ENCODE results near the gene SPATA3.

Gene SPATA3

GRCh38 chr2:231039821-231040364 lies 44.0 kb downstream of the SPATA3 start:
- Histone ChIP-seq H3K9me3 (ENCODE audit: control insufficient read depth, insufficient read depth, low read depth, low read length) (no peaks in the 10 kb centered on the region), H3K4me3 (ENCODE audit: low read depth, low read length) (no peak overlapping the region), H3K36me3 (ENCODE audit: control insufficient read depth in 2 of 2, insufficient read depth in 1 of 2, low read length in 2 of 2) (peaks cover 4 to 25% of the 10 kb centered on the region in 2 experiments; a peak in 2 of 3 replicates), H3K27ac (ENCODE audit: extremely low read depth, low read depth, low read length) (no peak overlapping the region), H3K4me1 (ENCODE audit: control insufficient read depth, insufficient read depth, low read length) (no peaks in the 10 kb centered on the region; the same call in 1 of the 2 replicates)
- POLR2A ChIA-PET, result interaction anchor here (0.7 to 1.4 kb wide), 2 partner anchors 13 to 21 kb away, joined by 3 to 4 read pairs; no protein-coding TSS in a partner anchor
- CTCF ChIA-PET, result interaction anchor here (0.6 to 2.2 kb wide), 4 partner anchors 10 to 408 kb away, joined by 3 to 8 read pairs (median 4); partner anchors contain the start of gene PSMD1
- TF ChIP-seq ZNF621 (tag by site-specific recombination; IDR thresholded peaks at IDR 0.05) (no peak), ZNF510 (tag by site-specific recombination; IDR thresholded peaks at IDR 0.05; ENCODE audit: insufficient replicate concordance) (no peak), ZNF501 (tag by site-specific recombination; IDR thresholded peaks at IDR 0.05) (no peak), ZFP41 (tag by site-specific recombination; IDR thresholded peaks at IDR 0.05; ENCODE audit: borderline replicate concordance) (no peak), HOXD13 (CRISPR knock-in tag; IDR thresholded peaks at IDR 0.05; ENCODE audit: borderline replicate concordance) (no peak), ZNF585B (tag by site-specific recombination; IDR thresholded peaks at IDR 0.05) (no peak), ZNF350 (tag by site-specific recombination; IDR thresholded peaks at IDR 0.05) (no peak), ZNF324 (tag by site-specific recombination; IDR thresholded peaks at IDR 0.05) (no peak), ZNF513 (tag by site-specific recombination; IDR thresholded peaks at IDR 0.05) (no peak), ZSCAN18 (tag by site-specific recombination; IDR thresholded peaks at IDR 0.05) (no peak)

GRCh38 chr2:231041061-231041689 lies 45.3 kb downstream of the SPATA3 start:
- TF ChIP-seq ZBTB7A (tag by site-specific recombination; IDR thresholded peaks at IDR 0.05; ENCODE audit: low read depth) (no peak), ZBTB48 (tag by site-specific recombination; IDR thresholded peaks at IDR 0.05) (no peak), CTCF (tag by site-specific recombination; IDR thresholded peaks at IDR 0.05) (no peak), ZNF37A (tag by site-specific recombination; IDR thresholded peaks at IDR 0.05) (no peak), YY1 (tag by site-specific recombination; IDR thresholded peaks at IDR 0.05) (no peak), ZNF792 (tag by site-specific recombination; IDR thresholded peaks at IDR 0.05) (no peak), ZNF169 (tag by site-specific recombination; IDR thresholded peaks at IDR 0.05) (no peak), REPIN1 (tag by site-specific recombination; IDR thresholded peaks at IDR 0.05; ENCODE audit: low read depth) (no peak), ZNF423 (tag by site-specific recombination; IDR thresholded peaks at IDR 0.05) (no peak), PRDM10 (tag by site-specific recombination; IDR thresholded peaks at IDR 0.05) (no peak), MEIS1 (CRISPR knock-in tag; IDR thresholded peaks at IDR 0.05; ENCODE audit: borderline replicate concordance) (no peak), ZNF394 (tag by site-specific recombination; IDR thresholded peaks at IDR 0.05; ENCODE audit: borderline replicate concordance) (no peak), ZFHX2 (tag by site-specific recombination; conservative IDR thresholded peaks at IDR 0.05) (no peak), GLIS2 (tag by site-specific recombination; IDR thresholded peaks at IDR 0.05) (no peak)
- no peaks in the 10 kb centered on the region; the same call in 1 of the 2 replicates for H3K4me1 ChIP-seq (ENCODE audit: control insufficient read depth, insufficient read depth, low read length)
- H3K4me3 ChIP-seq (ENCODE audit: low read depth, low read length), result no peak overlapping the region
- CTCF ChIA-PET, result interaction anchor here (0.7 to 2.2 kb wide), 2 partner anchors 8 to 12 kb away, joined by 3 to 8 read pairs; no protein-coding TSS in a partner anchor
- no peaks in the 10 kb centered on the region for H3K9me3 ChIP-seq (ENCODE audit: control insufficient read depth, insufficient read depth, low read depth, low read length)
- POLR2A ChIA-PET, result interaction anchor here (1.4 kb wide), 1 partner anchor 12 kb away, joined by 3 read pairs; no protein-coding TSS in a partner anchor
- peaks cover 4 to 29% of the 10 kb centered on the region in 2 experiments; a peak in 2 of 3 replicates for H3K36me3 ChIP-seq (ENCODE audit: control insufficient read depth in 2 of 2, insufficient read depth in 1 of 2, low read length in 2 of 2)
- no peak overlapping the region for H3K27ac ChIP-seq (ENCODE audit: extremely low read depth, low read depth, low read length)

Data from HEK293 (cell line).